ENCODE results near the gene CFAP74.
A peak's percentile ranks its signal among the peaks of the same experiment; 100 is the strongest.

The CFAP74 gene

GRCh38 chr1:1972976-1973715, 30.4 kb downstream of the CFAP74 start:
- no peaks in the 10 kb centered on the region for H3K9me3 ChIP-seq (ENCODE audit: control insufficient read depth, insufficient read depth, low read depth, low read length)
- H3K4me3 ChIP-seq (ENCODE audit: low read depth, low read length): no peak overlapping the region
- H3K4me1 ChIP-seq (ENCODE audit: control insufficient read depth, insufficient read depth, low read length): no peaks in the 10 kb centered on the region
- ChIA-PET POLR2A (no interaction called here), CTCF (interaction anchor here (1.1 kb wide), 1 partner anchor 19 kb away, joined by 3 read pairs; no protein-coding TSS in a partner anchor)
- TF ChIP-seq ZNF529 (tag by site-specific recombination; IDR thresholded peaks at IDR 0.05; ENCODE audit: insufficient replicate concordance) (no peak), ZIC2 (tag by site-specific recombination; IDR thresholded peaks at IDR 0.05) (peak; percentile 80)
- no peaks in the 10 kb centered on the region for H3K36me3 ChIP-seq (ENCODE audit: control insufficient read depth in 2 of 2, insufficient read depth in 1 of 2, low read length in 2 of 2)
- no peak overlapping the region for H3K27ac ChIP-seq (ENCODE audit: extremely low read depth, low read depth, low read length)

GRCh38 chr1:1971688-1972087, 31.9 kb downstream of the CFAP74 start:
- H3K27ac ChIP-seq (ENCODE audit: extremely low read depth, low read depth, low read length): no peak overlapping the region
- H3K4me3 ChIP-seq (ENCODE audit: low read depth, low read length): no peak overlapping the region
- CTCF ChIA-PET: no interaction called here
- POLR2A ChIA-PET: no interaction called here
- no peaks in the 10 kb centered on the region for H3K4me1 ChIP-seq (ENCODE audit: control insufficient read depth, insufficient read depth, low read length)
- no peaks in the 10 kb centered on the region for H3K9me3 ChIP-seq (ENCODE audit: control insufficient read depth, insufficient read depth, low read depth, low read length)
- no peaks in the 10 kb centered on the region for H3K36me3 ChIP-seq (ENCODE audit: control insufficient read depth in 2 of 2, insufficient read depth in 1 of 2, low read length in 2 of 2)
- TF ChIP-seq ZNF174 (tag by site-specific recombination; IDR thresholded peaks at IDR 0.05): no peak
- TF ChIP-seq ZNF626 (tag by site-specific recombination; IDR thresholded peaks at IDR 0.05): no peak
- TF ChIP-seq BCL11A (tag by site-specific recombination; IDR thresholded peaks at IDR 0.05; ENCODE audit: low read depth): no peak
- TF ChIP-seq ZNF48 (tag by site-specific recombination; IDR thresholded peaks at IDR 0.05): no peak
- TF ChIP-seq, protein P1, sequence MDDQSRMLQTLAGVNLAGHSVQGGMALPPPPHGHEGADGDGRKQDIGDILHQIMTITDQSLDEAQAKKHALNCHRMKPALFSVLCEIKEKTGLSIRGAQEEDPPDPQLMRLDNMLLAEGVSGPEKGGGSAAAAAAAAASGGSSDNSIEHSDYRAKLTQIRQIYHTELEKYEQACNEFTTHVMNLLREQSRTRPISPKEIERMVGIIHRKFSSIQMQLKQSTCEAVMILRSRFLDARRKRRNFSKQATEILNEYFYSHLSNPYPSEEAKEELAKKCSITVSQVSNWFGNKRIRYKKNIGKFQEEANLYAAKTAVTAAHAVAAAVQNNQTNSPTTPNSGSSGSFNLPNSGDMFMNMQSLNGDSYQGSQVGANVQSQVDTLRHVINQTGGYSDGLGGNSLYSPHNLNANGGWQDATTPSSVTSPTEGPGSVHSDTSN (CRISPR knock-in tag; IDR thresholded peaks at IDR 0.05): no peak
- no peak for TF ChIP-seq SCRT1 (tag by site-specific recombination; IDR thresholded peaks at IDR 0.05; ENCODE audit: borderline replicate concordance)
- TF ChIP-seq ZNF157 (tag by site-specific recombination; IDR thresholded peaks at IDR 0.05): no peak
- no peak for TF ChIP-seq ZNF747 (tag by site-specific recombination; IDR thresholded peaks at IDR 0.05)

DNA sequence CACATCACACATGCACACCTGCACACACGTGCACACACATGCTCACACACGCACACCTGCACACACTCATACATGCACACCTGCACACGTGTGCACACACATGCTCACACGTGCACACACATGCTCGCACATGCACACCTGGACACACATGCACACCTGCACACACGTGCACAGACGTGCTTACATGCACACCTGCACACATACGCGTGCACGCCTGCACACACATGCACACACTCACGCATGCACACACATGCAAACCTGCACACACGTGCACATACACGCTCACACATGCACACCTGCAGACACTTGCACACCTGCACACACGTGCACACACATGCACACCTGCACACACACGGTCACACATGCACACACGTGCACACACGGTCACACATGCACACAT, 32.6 kb downstream of the CFAP74 start:
- TF ChIP-seq ZNF16 (tag by site-specific recombination; IDR thresholded peaks at IDR 0.05; ENCODE audit: low read depth) (no peak), ZNF398 (tag by site-specific recombination; IDR thresholded peaks at IDR 0.05) (no peak), ZNF202 (tag by site-specific recombination; IDR thresholded peaks at IDR 0.05; ENCODE audit: borderline replicate concordance) (no peak), ZNF18 (tag by site-specific recombination; IDR thresholded peaks at IDR 0.05) (peak; percentile 86), ZBTB21 (tag by site-specific recombination; IDR thresholded peaks at IDR 0.05) (no peak), ZSCAN4 (tag by site-specific recombination; IDR thresholded peaks at IDR 0.05) (peak; percentile 97), ZNF548 (tag by site-specific recombination; IDR thresholded peaks at IDR 0.05) (no peak), ZEB2 (tag by site-specific recombination; IDR thresholded peaks at IDR 0.05) (0 out of 2 replicates have a peak, but pooled peaks have one; percentile 53), IKZF3 (tag by site-specific recombination; IDR thresholded peaks at IDR 0.05) (no peak), ZNF654 (tag by site-specific recombination; IDR thresholded peaks at IDR 0.05; ENCODE audit: low read depth) (no peak), ZNF776 (tag by site-specific recombination; IDR thresholded peaks at IDR 0.05; ENCODE audit: borderline replicate concordance) (no peak)
- TF ChIP-seq, protein P2, sequence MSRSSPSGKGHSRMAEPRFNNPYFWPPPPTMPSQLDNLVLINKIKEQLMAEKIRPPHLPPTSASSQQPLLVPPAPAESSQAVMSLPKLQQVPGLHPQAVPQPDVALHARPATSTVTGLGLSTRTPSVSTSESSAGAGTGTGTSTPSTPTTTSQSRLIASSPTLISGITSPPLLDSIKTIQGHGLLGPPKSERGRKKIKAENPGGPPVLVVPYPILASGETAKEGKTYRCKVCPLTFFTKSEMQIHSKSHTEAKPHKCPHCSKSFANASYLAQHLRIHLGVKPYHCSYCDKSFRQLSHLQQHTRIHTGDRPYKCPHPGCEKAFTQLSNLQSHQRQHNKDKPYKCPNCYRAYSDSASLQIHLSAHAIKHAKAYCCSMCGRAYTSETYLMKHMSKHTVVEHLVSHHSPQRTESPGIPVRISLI (tag by site-specific recombination; IDR thresholded peaks at IDR 0.05): no peak
- TF ChIP-seq, protein P3, sequence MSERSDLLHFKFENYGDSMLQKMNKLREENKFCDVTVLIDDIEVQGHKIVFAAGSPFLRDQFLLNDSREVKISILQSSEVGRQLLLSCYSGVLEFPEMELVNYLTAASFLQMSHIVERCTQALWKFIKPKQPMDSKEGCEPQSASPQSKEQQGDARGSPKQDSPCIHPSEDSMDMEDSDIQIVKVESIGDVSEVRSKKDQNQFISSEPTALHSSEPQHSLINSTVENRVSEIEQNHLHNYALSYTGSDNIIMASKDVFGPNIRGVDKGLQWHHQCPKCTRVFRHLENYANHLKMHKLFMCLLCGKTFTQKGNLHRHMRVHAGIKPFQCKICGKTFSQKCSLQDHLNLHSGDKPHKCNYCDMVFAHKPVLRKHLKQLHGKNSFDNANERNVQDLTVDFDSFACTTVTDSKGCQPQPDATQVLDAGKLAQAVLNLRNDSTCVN (tag by site-specific recombination; optimal IDR thresholded peaks at IDR 0.05): peak; percentile 47
- Histone ChIP-seq H3K27ac (ENCODE audit: extremely low read depth, low read depth, low read length) (no peak overlapping the region), H3K4me3 (ENCODE audit: low read depth, low read length) (no peak overlapping the region), H3K9me3 (ENCODE audit: control insufficient read depth, insufficient read depth, low read depth, low read length) (no peaks in the 10 kb centered on the region), H3K36me3 (ENCODE audit: control insufficient read depth in 2 of 2, insufficient read depth in 1 of 2, low read length in 2 of 2) (no peaks in the 10 kb centered on the region), H3K4me1 (ENCODE audit: control insufficient read depth, insufficient read depth, low read length) (no peaks in the 10 kb centered on the region)
- ChIA-PET CTCF (interaction anchor here (1.5 kb wide), 1 partner anchor 11 kb away, joined by 3 read pairs; no protein-coding TSS in a partner anchor), POLR2A (no interaction called here)
